CD4-positive, alpha-beta T cell treated with Interleukin-6 for 4 hours (primary cell): ENCODE data around the gene MRPL44.
"Not testable (repeated sequence)": the region's sequence is repeated elsewhere in the genome, so short reads cannot be mapped to it uniquely, and the experiment has no call there.

Experiments used
- DNase-seq: peaks from one replicate; pipeline ENCODE4 v3.0.0-alpha.2; 2020; ENCODE audit warnings: mixed read lengths

Gene MRPL44

GRCh38 chr2:223936862-223937326 is 20.4 kb upstream of the MRPL44 start:
- no peak for DNase-seq

- DNase-seq, result no peak
Observed at GRCh38 chr2:223937535-223937934, 19.7 kb upstream of the MRPL44 start.

- DNase-seq, result not testable (repeated sequence)
Observed at GRCh38 chr2:223939438-223939837, 17.8 kb upstream of the MRPL44 start.

GRCh38 chr2:223941579-223942277 is 15.5 kb upstream of the MRPL44 start:
- DNase-seq, result peak; percentile 56

- DNase-seq, result no peak
Observed at GRCh38 chr2:223943135-223943534, 14.1 kb upstream of the MRPL44 start.

GRCh38 chr2:223943561-223944008 is 13.7 kb upstream of the MRPL44 start:
- no peak for DNase-seq

- DNase-seq, result peak; percentile 48
Observed at GRCh38 chr2:223944166-223944702, 13.0 kb upstream of the MRPL44 start.

GRCh38 chr2:223944703-223945531 is 12.3 kb upstream of the MRPL44 start, which contains the start of gene WDFY1:
Gene WDFY1, minus strand, starts transcription at chr2:223945335. Its CDS starts 51 bp downstream, at chr2:223945284.
- peak; percentile 84 for DNase-seq

- DNase-seq, result peak; percentile 14
Observed at GRCh38 chr2:223945755-223946154, 11.5 kb upstream of the MRPL44 start.

GRCh38 chr2:223947711-223948205 is 9.5 kb upstream of the MRPL44 start:
- DNase-seq, result no peak

GRCh38 chr2:223949241-223949840 is 7.9 kb upstream of the MRPL44 start:
- DNase-seq, result no peak

- DNase-seq, result no peak
Observed at GRCh38 chr2:223950448-223951347, 6.6 kb upstream of the MRPL44 start.

GRCh38 chr2:223952280-223952968 is 4.8 kb upstream of the MRPL44 start:
- DNase-seq, result no peak

GRCh38 chr2:223954401-223954800 is 2.9 kb upstream of the MRPL44 start:
- no peak for DNase-seq

- DNase-seq, result no peak
Observed at GRCh38 chr2:223956300-223956699, 963 bp upstream of the MRPL44 start.

GRCh38 chr2:223959688-223960087 is 2.4 kb downstream of the MRPL44 start:
- DNase-seq, result peak; percentile 14

- no peak for DNase-seq
Observed at GRCh38 chr2:223967981-223968380, 10.7 kb downstream of the MRPL44 start.

- DNase-seq, result no peak
Observed at GRCh38 chr2:223969315-223969714, 12.1 kb downstream of the MRPL44 start.

- DNase-seq, result no peak
Observed at GRCh38 chr2:223969856-223970255, 12.6 kb downstream of the MRPL44 start.

- peak; percentile 62 for DNase-seq
Observed at GRCh38 chr2:223970343-223971128, 13.3 kb downstream of the MRPL44 start.
